ENCODE measurements around the gene AKAP13.

Gene AKAP13

GRCh38 chr15:85676342-85677098 lies 296.1 kb downstream of the AKAP13 start:
- no peak overlapping the region for H3K4me3 ChIP-seq (ENCODE audit: low read length)
- H3K36me3 ChIP-seq (replicated peaks; ENCODE audit: low read depth, low read length) = peaks cover 35% of the 10 kb centered on the region
- no peak overlapping the region for H2AFZ ChIP-seq (ENCODE audit: low read depth, low read length)
- no peak overlapping the region for H3K9ac ChIP-seq (ENCODE audit: low read length)
- TF ChIP-seq CTCF (IDR thresholded peaks at IDR 0.05; ENCODE audit: low read depth, low read length) = no peak
- TF ChIP-seq EZH2phosphoT487 (IDR thresholded peaks at IDR 0.05; ENCODE audit: low read depth) = no peak
- no peak overlapping the region for H3K27ac ChIP-seq (ENCODE audit: low read length)
- H3K9me3 ChIP-seq (ENCODE audit: insufficient read depth, low read length) = no peaks in the 10 kb centered on the region
- no peak overlapping the region for H3K4me2 ChIP-seq (ENCODE audit: low read length)
- H3K4me1 ChIP-seq (ENCODE audit: low read length) = no peaks in the 10 kb centered on the region
- no peaks in the 10 kb centered on the region for H3K27me3 ChIP-seq (ENCODE audit: low read depth, low read length)
- no peaks in the 10 kb centered on the region for H3K79me2 ChIP-seq (ENCODE audit: low read length)
- peaks cover 4% of the 10 kb centered on the region; the same call in 1 of the 2 replicates for H4K20me1 ChIP-seq (ENCODE audit: insufficient read depth, low read length)

- Histone ChIP-seq H2AFZ (ENCODE audit: low read depth, low read length) (no peak overlapping the region), H3K9ac (ENCODE audit: low read length) (no peak overlapping the region), H3K36me3 (replicated peaks; ENCODE audit: low read depth, low read length) (peaks cover 23% of the 10 kb centered on the region), H3K4me1 (ENCODE audit: low read length) (no peaks in the 10 kb centered on the region), H3K4me3 (ENCODE audit: low read length) (no peak overlapping the region), H3K27me3 (ENCODE audit: low read depth, low read length) (no peaks in the 10 kb centered on the region), H3K27ac (ENCODE audit: low read length) (no peak overlapping the region), H3K79me2 (ENCODE audit: low read length) (no peaks in the 10 kb centered on the region), H3K9me3 (ENCODE audit: insufficient read depth, low read length) (no peaks in the 10 kb centered on the region), H3K4me2 (ENCODE audit: low read length) (no peak overlapping the region), H4K20me1 (ENCODE audit: insufficient read depth, low read length) (no peaks in the 10 kb centered on the region)
- TF ChIP-seq CTCF (IDR thresholded peaks at IDR 0.05; ENCODE audit: low read depth, low read length) = no peak
Measured at GRCh38 chr15:85679231-85679630, 298.8 kb downstream of the AKAP13 start.

- Histone ChIP-seq H3K27ac (ENCODE audit: low read length) (no peak overlapping the region), H3K9me3 (ENCODE audit: insufficient read depth, low read length) (no peaks in the 10 kb centered on the region), H3K4me1 (ENCODE audit: low read length) (peaks cover 3% of the 10 kb centered on the region), H3K36me3 (replicated peaks; ENCODE audit: low read depth, low read length) (peaks cover 22% of the 10 kb centered on the region), H3K4me2 (ENCODE audit: low read length) (no peak overlapping the region), H3K27me3 (ENCODE audit: low read depth, low read length) (no peaks in the 10 kb centered on the region), H2AFZ (ENCODE audit: low read depth, low read length) (no peak overlapping the region), H3K4me3 (ENCODE audit: low read length) (no peak overlapping the region), H3K79me2 (ENCODE audit: low read length) (no peaks in the 10 kb centered on the region), H3K9ac (ENCODE audit: low read length) (no peak overlapping the region), H4K20me1 (ENCODE audit: insufficient read depth, low read length) (no peaks in the 10 kb centered on the region)
- TF ChIP-seq EZH2phosphoT487 (IDR thresholded peaks at IDR 0.05; ENCODE audit: low read depth) (no peak), CTCF (IDR thresholded peaks at IDR 0.05; ENCODE audit: low read depth, low read length) (no peak)
Measured at GRCh38 chr15:85681386-85681785, 301.0 kb downstream of the AKAP13 start.

GRCh38 chr15:85684174-85684710 lies 303.8 kb downstream of the AKAP13 start:
- no peak overlapping the region for H3K4me2 ChIP-seq (ENCODE audit: low read length)
- no peak overlapping the region for H2AFZ ChIP-seq (ENCODE audit: low read depth, low read length)
- H4K20me1 ChIP-seq (ENCODE audit: insufficient read depth, low read length) = no peaks in the 10 kb centered on the region
- H3K79me2 ChIP-seq (ENCODE audit: low read length) = no peaks in the 10 kb centered on the region
- H3K9me3 ChIP-seq (ENCODE audit: insufficient read depth, low read length) = no peaks in the 10 kb centered on the region
- TF ChIP-seq EZH2phosphoT487 (IDR thresholded peaks at IDR 0.05; ENCODE audit: low read depth) (no peak), CTCF (IDR thresholded peaks at IDR 0.05; ENCODE audit: low read depth, low read length) (no peak)
- no peak overlapping the region for H3K27ac ChIP-seq (ENCODE audit: low read length)
- peaks cover 19% of the 10 kb centered on the region for H3K36me3 ChIP-seq (replicated peaks; ENCODE audit: low read depth, low read length)
- H3K4me1 ChIP-seq (ENCODE audit: low read length) = peaks cover 32% of the 10 kb centered on the region
- no peaks in the 10 kb centered on the region for H3K27me3 ChIP-seq (ENCODE audit: low read depth, low read length)
- no peak overlapping the region for H3K4me3 ChIP-seq (ENCODE audit: low read length)
- no peak overlapping the region for H3K9ac ChIP-seq (ENCODE audit: low read length)

Measured in OCI-LY3 (cell line).